HG02623 (cell line): ENCODE results near the gene RANBP3.

ENCODE experiments used
- ATAC-seq: cut with Tn5 transposase; IDR thresholded peaks from one replicate; pipeline ENCODE4 v1.9.1; 2021; ENCODE audit warnings: moderate library complexity; ENCODE audit not compliant: unreplicated experiment

RANBP3 gene

DNA sequence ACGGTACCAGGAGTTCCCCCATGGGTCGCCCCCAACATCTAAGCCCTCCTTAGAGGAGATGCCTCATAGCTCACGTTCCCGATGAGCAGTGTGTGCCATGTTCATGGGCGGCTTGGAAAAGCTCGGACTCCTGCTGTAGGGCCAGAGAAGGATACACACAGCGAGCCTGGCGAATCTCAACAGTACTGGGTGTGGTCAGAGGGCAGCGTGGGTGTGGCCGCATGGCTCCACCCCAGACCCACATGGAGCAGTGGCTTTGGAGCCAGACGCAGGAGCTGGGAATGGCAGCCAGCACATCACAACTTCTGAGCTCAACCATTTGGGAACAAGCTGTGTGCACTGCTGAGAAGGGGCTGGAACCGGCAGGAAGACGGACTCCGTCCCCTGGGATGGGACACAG, 48.3 kb downstream of the RANBP3 start:
- ATAC-seq: no peak

DNA sequence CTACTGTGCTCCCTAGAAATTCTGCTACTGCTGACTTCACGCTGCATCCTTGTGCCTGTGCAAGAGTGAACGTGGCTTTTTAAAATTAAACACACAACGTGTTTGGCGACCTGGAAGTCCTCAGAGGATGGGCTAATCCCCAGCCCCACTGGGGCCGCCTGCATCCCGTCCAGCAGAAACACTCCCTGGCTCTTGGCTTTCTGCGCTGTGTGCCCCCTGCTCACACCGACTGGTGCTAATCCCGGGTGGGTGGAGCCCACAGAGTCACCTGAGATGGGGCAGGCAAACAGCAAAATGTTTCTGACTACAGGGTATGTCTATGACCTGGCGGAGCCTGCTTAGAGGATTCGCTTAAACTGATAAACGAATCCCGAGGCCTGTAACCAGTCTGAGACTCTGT, 48.8 kb downstream of the RANBP3 start:
- ATAC-seq: no peak

DNA sequence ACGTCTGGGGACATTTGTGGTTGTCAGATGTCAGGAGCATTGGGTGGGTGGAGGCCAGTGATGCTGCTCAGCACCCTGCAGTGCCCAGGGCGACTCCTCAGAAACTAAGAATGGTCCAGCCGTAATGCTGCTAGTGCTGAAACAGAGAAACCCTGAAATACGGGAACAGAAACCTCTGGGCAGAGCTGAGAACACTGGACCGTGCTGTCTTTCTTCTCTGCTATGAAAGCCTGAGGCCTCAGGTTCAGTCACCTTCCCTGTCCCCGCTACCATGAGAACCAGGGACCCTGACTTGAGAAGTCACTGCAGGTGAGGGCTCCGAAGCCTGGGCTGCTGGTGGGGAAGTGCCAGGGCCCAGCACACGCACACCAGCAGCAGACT, 50.5 kb downstream of the RANBP3 start:
- no peak for ATAC-seq

DNA sequence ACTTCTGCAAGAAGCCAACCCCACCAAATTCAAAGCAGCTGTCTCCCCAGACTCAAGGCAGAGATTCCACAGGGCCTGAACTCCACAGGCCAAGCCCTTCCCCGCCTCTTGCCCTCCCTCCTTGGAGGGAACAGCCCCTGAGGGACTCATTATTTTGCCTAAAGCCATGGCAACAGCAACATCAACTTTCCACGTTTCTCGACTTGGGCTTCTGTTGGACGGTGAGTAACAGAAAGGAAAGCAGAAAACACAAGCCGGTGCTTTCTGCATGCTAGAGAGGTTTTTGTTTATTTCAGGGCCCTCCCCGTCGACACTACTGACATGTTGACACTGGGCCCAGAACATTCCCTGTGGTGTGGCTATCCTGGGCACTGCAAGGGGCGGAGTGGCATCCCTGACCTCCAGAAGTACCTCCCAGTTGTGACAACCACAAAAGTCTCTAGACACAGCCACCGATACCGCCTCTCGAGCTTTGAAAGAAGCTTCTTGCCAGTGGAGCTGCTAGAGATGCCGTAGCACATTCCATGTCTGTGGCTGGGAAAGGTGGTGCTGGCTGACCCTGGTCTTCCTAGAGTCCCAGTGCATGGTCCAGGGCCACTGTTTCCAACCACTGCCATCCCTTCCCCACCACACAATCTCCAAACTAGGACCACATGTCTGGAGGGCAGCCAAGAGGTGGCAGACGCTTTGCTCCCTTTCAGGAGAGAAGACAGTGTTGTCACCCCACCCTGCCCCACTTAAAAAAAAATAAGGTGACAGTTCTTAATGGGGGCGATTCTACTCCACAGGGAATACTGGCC, 51.1 kb downstream of the RANBP3 start:
- ATAC-seq: no peak

DNA sequence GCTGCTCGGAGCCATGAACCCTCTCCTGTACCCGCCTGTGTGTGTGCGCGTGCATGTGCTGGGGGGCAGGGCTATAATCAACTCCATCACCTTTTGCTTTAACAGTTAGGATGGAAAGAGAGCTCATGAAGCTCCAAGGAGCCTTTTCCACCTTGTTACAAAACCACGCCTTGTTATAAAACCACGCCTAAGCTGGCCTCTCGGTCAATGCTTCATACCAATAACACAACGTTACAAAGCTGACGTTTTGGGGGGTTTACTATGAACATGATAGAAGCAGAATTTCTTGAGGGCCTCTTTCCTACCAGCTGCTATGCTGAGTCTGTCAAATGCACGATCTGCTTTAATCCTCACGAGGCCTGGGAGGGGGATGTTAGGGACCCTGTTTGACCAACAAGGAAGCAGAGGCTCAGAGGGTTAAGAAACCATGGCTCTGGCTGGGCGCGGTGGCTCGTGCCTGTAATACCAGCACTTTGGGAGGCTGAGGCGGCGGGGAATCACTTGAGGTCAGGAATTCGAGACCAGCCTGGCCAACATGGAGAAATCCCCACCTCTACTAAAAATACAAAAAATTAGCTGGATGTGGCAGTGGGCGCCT, 52.0 kb downstream of the RANBP3 start:
- no peak for ATAC-seq

DNA sequence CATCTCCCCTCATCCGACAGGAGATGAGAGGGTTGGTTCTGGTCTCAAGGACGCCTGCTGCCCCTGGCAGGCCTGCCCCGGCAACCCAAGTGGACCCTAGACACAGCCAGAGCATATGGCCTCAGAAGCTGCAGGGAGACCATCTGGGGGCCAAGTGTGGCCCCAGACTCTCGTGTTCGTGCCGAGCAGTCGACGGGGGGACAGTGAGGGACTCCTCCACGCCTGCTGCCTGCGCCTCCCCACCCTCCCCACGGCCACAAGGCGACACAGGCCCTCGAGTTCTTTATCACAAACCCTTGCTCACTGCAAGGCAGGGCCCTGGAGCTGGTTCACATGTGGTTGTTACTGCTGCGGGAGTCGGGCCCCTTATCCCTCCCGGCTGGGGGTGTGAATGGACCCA, 54.6 kb downstream of the RANBP3 start:
- no peak for ATAC-seq

DNA sequence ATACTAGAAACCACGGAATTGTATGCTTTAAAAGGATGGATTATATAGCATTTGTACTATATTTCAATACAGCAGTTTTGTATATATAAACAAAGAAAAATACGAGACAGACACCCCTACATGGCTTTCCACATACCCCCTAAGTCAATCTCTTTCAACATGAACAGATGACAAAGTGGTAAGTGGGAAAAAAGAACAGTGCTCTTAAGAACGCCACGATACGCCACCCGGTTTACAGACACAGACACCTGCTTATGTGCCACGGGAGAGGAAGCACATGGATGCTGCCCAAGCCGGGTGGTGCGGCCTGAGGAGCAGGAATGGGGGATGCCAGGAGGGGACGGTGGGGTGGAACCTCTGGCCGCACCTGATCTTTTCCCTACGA, 55.8 kb downstream of the RANBP3 start:
- no peak for ATAC-seq

DNA sequence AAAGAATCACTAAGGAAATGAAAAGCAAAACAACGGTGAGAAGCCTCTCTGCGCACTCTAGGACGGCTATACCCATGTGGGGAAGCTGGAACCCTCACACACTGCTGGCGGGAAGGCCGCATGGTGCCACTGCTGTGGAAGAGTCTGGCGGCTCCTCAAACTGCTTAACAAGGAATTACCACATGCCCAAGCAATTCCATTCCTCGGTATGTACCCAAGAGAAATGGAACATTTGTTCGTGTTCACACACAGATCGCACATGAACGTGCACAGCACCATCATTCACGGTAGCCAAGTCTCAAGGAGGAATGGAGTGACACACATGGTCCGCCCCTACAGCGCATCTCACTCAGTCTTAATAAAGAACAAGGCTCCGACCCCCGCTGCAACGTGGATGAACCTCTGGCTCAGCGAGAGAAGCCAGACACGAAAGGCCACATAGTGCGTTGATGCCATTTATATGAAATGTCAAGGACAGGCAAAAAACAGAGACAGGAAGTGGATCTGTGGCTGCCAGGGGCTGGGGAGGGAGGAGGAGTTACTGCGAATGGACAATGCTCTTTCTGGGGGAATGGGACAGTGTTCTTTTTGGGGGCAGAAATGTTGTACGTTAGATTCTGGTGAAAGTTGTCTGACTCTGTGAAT, 56.3 kb downstream of the RANBP3 start:
- ATAC-seq: no peak

DNA sequence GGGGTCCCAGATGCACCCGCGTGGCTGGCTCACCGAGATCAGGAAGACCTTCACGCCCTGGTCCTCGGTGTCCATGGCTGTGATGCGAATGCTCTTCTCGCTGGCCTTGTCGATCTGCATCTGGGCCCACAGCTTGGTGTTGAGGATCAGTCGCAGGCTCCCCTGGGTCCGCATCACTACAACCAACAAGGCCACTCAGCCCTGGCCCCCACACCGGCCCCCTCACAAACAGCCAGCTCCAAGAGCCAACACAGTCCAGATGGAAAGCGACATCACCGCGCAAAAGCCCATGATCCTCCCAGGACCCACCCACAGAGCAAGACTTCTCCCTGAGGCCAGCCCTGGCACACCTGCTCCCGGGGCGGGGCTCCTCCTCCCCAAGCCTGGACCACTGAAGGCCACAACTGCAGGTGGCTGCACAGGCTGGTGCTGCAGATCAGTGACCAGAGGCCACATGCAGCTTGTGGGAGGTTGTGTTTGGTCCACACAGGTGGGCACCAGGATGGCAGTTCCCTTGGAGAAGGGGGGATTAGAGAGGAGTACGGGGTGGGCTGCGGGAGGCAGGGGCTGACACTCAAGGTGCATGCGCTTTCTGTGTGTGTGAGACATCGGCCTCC, 59.4 kb downstream of the RANBP3 start:
- no peak for ATAC-seq

DNA sequence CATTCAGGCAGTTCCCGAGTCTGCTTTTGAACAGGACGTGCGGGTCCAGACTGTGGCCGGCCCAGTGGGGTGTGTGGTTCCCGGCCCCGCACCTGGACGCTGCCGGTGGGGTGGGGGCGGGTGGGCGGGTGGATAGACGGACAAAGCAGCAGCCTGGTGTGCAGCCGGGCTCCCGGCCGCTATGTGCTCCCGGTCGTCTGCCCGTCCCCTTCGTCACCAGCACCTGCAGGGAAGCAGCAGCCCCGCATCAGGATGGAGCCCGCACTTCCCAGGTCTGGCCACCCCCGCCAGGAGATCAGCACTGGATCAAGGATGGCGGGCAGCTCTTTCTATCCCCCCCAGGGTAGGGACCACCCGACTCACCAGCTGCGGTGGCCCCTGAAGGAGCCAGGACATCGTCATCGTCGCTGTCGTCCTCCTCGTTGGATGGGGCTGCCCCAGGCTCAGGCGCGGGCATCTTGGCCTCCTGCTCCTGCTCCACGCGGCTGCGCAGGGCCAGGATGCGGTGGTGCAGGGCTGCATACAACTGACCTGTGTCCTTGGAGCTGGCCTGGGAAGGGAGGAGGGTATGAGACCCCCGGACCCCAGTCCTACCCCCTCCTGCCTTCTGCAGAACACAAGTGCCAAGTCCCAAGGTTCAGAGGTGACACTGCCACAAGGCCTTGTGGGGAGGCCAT, 60.4 kb downstream of the RANBP3 start:
- no peak for ATAC-seq

DNA sequence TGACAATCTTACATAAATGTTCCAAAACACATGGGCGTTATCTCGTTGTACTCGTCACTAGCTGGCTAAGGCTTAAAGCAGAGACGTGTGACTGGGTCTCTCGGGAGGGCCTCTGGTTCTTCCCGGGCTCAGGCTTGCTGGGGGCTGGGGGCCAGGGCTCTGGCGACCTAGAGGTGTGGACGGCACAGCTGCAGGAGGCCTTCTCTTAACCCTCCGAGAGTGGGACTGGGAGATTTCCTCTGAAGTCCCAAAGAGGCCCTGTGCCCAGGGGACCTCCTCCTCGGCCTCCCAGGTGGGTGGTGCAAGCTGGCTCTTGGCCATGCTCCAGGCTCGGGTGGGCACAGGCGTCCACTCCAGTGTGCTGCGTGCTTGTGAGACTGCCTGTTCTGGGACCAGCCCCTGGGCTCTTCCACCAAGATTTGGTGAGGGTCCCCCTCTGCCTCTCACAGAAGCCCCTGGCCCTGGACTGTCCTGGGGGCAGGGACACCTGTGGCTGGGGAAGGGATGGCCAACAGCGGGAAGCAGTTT, 61.7 kb downstream of the RANBP3 start:
- no peak for ATAC-seq

DNA sequence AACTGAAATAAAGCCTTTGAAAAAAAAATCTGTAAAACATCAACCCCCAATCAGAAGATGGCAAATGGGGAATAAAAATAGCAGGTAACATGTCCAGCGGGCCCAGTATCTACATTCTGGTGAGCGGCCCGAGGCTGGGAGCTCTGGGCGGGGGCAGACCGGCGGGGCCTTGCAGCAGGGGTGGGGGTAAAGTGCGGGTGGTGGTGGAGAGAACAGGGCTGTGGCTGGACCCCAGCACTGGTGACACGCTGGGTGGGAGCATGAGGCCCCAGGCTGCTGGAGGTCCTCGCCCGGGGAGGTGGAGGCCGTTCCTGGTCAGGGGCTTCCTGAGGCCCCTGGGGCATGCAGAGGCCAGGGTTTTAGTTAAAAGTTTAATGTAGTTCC, 62.2 kb downstream of the RANBP3 start:
- ATAC-seq: no peak

DNA sequence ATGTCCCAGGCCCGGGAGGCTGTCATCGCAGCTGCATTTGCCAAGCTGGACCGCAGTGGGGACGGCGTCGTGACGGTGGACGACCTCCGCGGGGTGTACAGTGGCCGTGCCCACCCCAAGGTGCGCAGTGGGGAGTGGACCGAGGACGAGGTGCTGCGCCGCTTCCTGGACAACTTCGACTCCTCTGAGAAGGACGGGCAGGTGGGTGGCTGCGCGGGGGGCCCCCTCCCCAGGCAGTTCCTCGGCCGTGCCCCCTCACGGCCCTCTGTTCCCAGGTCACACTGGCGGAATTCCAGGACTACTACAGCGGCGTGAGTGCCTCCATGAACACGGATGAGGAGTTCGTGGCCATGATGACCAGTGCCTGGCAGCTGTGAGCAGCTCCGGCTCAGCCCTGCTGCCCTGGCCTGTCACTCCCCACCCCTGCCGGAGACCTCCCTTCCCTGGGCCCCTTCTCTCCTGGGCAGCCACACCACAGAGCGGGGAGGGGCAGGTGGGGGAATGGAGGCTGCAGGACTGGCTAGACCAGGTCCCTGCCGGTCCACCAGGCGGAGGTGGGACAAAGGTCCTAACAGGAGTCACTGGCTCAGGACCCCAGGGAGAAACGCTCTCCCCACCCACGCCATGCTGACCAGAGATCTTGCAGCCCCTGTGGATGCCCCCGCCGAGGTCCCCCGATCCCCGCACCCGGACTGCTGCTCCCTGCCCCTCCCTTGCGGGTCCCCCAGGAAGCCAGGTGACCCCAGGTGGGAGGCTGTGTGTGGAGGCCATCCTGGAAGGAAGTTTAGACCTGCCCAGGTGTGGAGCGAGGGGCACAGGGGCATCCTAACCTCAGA, 62.8 kb downstream of the RANBP3 start:
- no peak for ATAC-seq

DNA sequence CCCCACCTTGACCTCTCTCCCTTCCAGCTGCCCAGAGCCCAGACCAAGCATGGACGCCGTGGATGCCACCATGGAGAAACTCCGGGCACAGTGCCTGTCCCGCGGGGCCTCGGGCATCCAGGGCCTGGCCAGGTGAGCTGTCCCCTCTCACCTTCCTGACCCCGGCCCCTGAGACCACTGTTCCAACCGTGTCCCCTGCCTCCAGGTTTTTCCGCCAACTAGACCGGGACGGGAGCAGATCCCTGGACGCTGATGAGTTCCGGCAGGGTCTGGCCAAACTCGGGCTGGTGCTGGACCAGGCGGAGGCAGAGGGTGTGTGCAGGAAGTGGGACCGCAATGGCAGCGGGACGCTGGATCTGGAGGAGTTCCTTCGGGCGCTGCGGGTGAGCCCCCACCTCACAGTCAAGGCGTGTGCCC, 63.6 kb downstream of the RANBP3 start:
- no peak for ATAC-seq

DNA sequence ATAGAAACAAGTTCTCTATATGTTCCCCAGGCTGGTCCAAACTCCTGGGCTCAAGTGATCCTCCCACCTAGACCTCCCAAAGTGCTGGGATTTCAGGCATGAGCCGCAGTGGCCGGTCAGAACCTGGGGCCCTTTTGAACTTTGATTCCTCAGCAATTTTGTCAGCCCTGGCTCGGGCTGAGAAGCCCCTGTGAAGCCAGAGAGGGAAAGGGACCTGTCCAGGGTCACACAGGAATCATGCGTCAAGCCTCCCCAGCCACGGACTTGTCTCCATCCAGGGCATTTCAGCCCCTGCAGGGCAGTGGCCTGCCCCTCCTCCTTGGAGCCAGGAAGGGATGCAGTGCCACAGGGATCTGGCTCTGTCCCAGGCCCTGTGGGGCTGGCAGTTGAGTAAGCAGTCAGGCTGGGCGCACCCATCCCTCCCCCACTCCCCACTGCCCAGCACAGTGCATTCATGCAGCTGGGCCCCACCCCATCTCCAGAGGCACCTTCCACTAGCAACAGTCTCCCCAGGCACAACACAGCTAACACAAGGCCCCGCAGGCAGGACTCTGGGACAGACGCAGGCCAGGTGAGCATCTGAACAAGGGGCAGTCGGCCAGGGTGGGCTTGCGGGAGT, 64.1 kb downstream of the RANBP3 start, which contains the start of gene CAPS:
CAPS (plus strand) TSS at position 516 of the 619 bp plus-strand sequence. CDS start 153 bp downstream, outside the sequence.
- ATAC-seq: no peak

DNA sequence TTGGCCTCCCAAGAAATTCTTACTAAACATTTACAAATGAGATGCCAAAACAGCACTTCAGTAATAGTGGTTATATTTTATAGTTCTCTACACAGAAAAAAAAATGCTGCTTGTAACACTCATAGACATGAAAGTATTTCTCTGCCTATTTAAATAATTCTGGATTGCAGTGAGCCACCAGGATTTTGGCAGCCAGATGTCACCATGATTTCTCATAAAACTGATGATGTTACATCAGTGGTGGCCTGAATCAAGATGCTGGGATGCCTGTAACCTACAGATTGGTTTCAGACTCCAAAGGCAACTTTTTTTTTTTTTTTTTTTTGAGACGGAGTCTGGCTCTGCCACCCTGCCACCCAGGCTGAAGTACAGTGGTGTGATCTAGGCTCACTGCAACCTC, 66.6 kb downstream of the RANBP3 start:
- no peak for ATAC-seq

DNA sequence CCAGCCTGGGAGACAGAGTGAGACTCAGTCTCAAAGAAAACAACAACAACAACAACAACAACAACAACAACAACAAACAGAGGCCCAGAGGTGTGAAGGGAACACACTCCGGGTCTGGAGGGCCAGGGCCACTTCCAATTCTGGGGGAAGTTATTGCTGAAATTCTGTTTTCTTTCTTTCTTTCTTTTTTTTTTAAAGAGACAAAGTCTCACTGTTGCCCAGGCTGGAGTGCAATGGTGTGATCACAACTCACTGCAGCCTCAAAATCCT, 67.4 kb downstream of the RANBP3 start:
- ATAC-seq: no peak

DNA sequence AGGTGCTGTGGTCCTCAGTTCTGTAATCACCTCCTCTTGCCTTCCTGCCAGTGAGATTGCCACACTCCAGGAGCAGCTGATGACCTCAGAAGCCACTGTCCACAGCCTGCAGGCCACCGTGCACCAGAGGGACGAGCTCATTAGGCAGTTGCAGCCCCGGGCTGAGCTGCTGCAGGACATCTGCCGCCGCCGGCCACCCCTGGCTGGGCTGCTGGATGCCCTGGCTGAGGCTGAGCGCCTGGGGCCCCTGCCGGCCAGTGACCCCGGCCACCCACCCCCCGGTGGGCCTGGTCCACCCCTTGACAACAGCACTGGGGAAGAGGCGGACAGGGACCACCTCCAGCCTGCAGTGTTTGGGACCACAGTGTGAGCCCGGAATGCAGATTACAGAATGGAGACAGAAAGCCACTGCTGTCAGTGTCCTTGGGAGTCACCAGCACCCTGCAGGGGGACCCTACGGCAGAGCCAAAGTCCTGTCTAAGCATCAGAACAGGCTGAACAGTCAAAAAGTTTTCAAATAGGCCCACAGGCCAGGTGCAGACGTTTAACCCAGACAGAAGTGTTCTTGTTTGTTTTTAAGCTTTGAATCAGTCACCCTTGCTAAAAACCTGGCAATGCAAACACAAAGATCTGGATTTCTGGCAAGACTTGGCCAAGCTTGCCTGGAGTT, 69.0 kb downstream of the RANBP3 start:
- no peak for ATAC-seq

DNA sequence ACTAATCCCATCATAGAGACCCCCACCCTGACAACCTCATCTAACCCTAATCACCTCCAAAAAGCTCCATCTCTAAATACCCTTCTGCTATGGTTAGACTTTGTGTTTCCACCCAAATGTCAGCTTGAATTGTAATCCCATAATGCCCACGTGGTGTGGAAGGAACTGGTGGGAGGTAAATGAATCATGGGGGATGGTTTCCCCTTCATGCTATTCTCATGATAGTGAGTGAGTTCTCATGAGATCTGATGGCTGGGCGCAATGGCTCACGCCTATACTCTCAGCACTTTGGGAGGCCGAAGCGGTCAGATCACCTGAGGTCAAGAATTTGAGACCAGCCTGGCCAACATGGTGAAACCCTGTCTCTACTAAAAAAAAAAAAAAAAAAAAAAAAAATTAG, 70.7 kb downstream of the RANBP3 start:
- ATAC-seq: no peak
